ENCODE results near the gene NFIX. TPM values are rescaled to one million over a fixed set of nuclear protein-coding genes. Genes with fewer than 3 reads are reported as not detected.

Gene NFIX
- total RNA-seq, 1 donor from 2014 or later, result 76.5 TPM

- Histone ChIP-seq H3K27me3 (no peaks in the 10 kb centered on the region), H3K4me1 (peaks cover 18 to 65% of the 10 kb centered on the region in 2 donors), H3K4me3 (peak overlapping the region; percentile 57 to 67), H3K36me3 (no peaks in the 10 kb centered on the region), H3K27ac (peak overlapping the region; percentile 95 to 97), H3K9me3 (no peaks in the 10 kb centered on the region)
- intact Hi-C loops (cut with DNase I), result loop anchor here (5.0 kb wide), 1 partner anchor 38 kb away; no protein-coding TSS in a partner anchor
- TF ChIP-seq, protein P1, sequence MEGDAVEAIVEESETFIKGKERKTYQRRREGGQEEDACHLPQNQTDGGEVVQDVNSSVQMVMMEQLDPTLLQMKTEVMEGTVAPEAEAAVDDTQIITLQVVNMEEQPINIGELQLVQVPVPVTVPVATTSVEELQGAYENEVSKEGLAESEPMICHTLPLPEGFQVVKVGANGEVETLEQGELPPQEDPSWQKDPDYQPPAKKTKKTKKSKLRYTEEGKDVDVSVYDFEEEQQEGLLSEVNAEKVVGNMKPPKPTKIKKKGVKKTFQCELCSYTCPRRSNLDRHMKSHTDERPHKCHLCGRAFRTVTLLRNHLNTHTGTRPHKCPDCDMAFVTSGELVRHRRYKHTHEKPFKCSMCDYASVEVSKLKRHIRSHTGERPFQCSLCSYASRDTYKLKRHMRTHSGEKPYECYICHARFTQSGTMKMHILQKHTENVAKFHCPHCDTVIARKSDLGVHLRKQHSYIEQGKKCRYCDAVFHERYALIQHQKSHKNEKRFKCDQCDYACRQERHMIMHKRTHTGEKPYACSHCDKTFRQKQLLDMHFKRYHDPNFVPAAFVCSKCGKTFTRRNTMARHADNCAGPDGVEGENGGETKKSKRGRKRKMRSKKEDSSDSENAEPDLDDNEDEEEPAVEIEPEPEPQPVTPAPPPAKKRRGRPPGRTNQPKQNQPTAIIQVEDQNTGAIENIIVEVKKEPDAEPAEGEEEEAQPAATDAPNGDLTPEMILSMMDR (IDR thresholded peaks at IDR 0.05), result no peak
- no peak for DNase-seq (ENCODE audit: low spot score in 2 of 2)
Observed at GRCh38 chr19:13024126-13024950, 29.1 kb downstream of the NFIX start.

DNA sequence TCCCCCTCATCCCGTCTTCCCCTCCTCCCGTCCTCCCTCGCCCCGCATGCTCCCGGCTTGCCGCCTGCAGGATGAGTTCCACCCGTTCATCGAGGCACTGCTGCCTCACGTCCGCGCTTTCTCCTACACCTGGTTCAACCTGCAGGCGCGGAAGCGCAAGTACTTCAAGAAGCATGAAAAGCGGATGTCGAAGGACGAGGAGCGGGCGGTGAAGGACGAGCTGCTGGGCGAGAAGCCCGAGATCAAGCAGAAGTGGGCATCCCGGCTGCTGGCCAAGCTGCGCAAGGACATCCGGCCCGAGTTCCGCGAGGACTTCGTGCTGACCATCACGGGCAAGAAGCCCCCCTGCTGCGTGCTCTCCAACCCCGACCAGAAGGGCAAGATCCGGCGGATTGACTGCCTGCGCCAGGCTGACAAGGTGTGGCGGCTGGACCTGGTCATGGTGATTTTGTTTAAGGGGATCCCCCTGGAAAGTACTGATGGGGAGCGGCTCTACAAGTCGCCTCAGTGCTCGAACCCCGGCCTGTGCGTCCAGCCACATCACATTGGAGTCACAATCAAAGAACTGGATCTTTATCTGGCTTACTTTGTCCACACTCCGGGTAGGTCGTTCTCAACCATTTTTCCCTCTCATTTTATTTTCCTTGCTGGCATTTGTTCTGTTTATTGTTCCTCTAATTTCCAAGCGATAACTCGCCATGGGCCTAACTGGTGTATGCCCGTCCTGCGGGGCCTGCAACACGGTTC, 29.8 kb downstream of the NFIX start:
- H3K36me3 ChIP-seq, result no peaks in the 10 kb centered on the region
- DNase-seq (ENCODE audit: low spot score in 2 of 2), result no peak
- intact Hi-C loops (cut with DNase I), result loop anchor here (5.0 kb wide), 1 partner anchor 37 kb away; no protein-coding TSS in a partner anchor
- peaks cover 21 to 64% of the 10 kb centered on the region in 2 donors for H3K4me1 ChIP-seq
- H3K27me3 ChIP-seq, result no peaks in the 10 kb centered on the region
- no peaks in the 10 kb centered on the region for H3K9me3 ChIP-seq
- H3K27ac ChIP-seq, result peak overlapping the region; percentile 95 to 97
- peak overlapping the region; percentile 57 to 67 for H3K4me3 ChIP-seq
- TF ChIP-seq, protein P1 (IDR thresholded peaks at IDR 0.05), result no peak

DNA sequence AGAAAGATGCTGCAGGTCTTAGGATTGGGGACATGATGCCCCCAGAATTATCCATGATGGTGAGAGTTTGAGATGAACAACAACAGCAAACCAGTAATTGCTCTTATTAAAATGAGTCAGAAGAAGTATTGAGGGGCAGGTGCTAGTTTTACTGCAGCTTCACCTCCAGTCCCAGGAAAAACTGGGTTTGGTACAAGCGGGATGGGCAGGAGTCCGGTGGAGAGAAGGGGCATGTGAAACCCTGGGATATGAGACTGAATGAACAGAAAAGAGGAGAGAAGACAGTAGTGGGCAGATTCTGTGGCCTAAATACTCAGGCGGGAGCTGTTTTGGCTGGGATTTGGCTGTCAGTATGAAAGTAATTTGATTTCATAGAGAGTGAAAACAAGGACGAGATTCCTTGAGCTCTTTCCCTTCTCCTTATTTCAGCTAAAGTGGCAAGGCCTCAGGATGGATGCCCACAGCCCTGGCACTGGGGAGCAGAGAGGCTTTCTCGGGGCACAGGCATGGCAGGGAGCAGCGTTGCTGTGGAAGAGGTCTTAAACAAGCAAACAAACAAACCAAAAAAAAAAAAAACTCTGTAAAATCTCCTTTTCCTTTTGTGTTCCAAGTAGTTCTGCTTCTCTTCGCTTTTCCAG, 30.7 kb downstream of the NFIX start:
- TF ChIP-seq, protein P1 (IDR thresholded peaks at IDR 0.05), result no peak
- H3K4me3 ChIP-seq, result peak overlapping the region; percentile 57 to 67
- peak overlapping the region; percentile 95 to 97 for H3K27ac ChIP-seq
- H3K4me1 ChIP-seq, result peaks cover 21 to 64% of the 10 kb centered on the region in 2 donors
- DNase-seq (ENCODE audit: low spot score in 2 of 2), result no peak
- H3K9me3 ChIP-seq, result no peaks in the 10 kb centered on the region
- intact Hi-C loops (cut with DNase I), result loop anchor here (2.0 kb wide), 1 partner anchor 67 kb away; no protein-coding TSS in a partner anchor
- H3K36me3 ChIP-seq, result no peaks in the 10 kb centered on the region
- no peaks in the 10 kb centered on the region for H3K27me3 ChIP-seq

GRCh38 chr19:13026462-13027370, 31.4 kb downstream of the NFIX start:
- Histone ChIP-seq H3K27ac (peak overlapping the region; percentile 95 to 97), H3K4me1 (peaks cover 14 to 64% of the 10 kb centered on the region in 2 donors), H3K9me3 (no peaks in the 10 kb centered on the region), H3K36me3 (no peaks in the 10 kb centered on the region), H3K27me3 (no peaks in the 10 kb centered on the region), H3K4me3 (peak overlapping the region; percentile 57 to 67)
- TF ChIP-seq, protein P1 (IDR thresholded peaks at IDR 0.05), result no peak
- intact Hi-C loops (cut with DNase I), result loop anchor here (2.0 kb wide), 1 partner anchor 66 kb away; no protein-coding TSS in a partner anchor
- DNase-seq (ENCODE audit: low spot score in 2 of 2), result no peak
